Measurements from ENCODE around the gene GLB1L. TPM values are rescaled to one million over a fixed set of nuclear protein-coding genes. Genes with fewer than 3 reads are reported as not detected.

The GLB1L gene
- polyA plus RNA-seq, 1 donor (not counting 4 experiments of a cell fraction or from before 2014, with no cell fraction given) = 5.2 TPM

DNA sequence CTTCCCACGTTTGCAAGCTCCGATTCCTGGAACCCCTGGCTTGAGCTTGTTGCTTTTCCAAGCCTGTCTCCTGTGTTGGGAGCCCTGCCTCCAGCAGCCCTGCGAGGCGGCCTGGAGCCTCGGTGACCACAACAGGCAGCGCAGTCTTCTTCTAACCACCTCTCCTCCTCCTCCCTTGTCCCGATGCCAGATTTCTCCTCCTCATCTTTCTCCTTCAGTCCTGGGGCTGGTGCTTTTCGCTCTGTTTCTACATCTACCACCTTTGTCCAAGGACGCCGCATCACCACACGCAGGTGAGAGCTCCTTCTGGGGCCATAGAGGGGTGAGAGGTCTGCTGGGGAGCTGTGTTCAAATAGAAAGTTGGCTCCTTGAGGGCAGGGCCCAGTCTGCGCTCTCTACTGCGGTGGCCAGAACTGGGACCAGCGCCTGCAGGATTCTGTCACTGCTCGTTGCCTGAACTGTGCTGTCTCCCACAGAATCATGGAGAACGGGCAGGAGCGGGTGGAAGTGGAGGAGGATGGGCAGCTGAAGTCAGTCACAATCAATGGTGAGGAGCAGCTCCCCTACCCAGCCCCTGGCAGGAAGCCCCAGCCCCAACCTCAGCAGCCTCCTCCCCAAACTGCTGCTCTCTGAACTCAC, 37.8 kb upstream of the GLB1L start:
- no peak overlapping the region for H2AFZ ChIP-seq (ENCODE audit: control insufficient read depth, low read length)
- no peak overlapping the region for H3K27ac ChIP-seq (ENCODE audit: control insufficient read depth, insufficient read depth, low read length)
- H3K36me3 ChIP-seq (ENCODE audit: control insufficient read depth in 2 of 2, extremely low read depth in 1 of 2, insufficient read depth in 2 of 2, low read length in 2 of 2) = peaks cover 23 to 27% of the 10 kb centered on the region in 2 experiments
- H3K79me2 ChIP-seq (ENCODE audit: control insufficient read depth, insufficient read depth, low read length) = peaks cover 7% of the 10 kb centered on the region
- peaks cover 43% of the 10 kb centered on the region for H3K4me1 ChIP-seq (ENCODE audit: control insufficient read depth, extremely low read depth, insufficient read depth, low read length)
- H3K4me3 ChIP-seq (ENCODE audit: control insufficient read depth in 2 of 3, extremely low read depth in 1 of 3, insufficient read depth in 2 of 3, low read depth in 1 of 3, low read length in 3 of 3) = no peak overlapping the region
- H3K9me3 ChIP-seq (ENCODE audit: control insufficient read depth, low read depth, low read length) = no peaks in the 10 kb centered on the region
- no peaks in the 10 kb centered on the region for H3K27me3 ChIP-seq (ENCODE audit: control insufficient read depth, extremely low read depth, insufficient read depth, low read length)
- no peaks in the 10 kb centered on the region for H3K9me1 ChIP-seq (ENCODE audit: control insufficient read depth, extremely low read depth, insufficient read depth, low read length)
- no peak for TF ChIP-seq CTCF (optimal IDR thresholded peaks at IDR 0.05 in 1 of 3, IDR thresholded peaks at IDR 0.05 in 1 of 3, conservative IDR thresholded peaks at IDR 0.05 in 1 of 3; ENCODE audit: extremely low read depth in 1 of 3, insufficient read depth in 2 of 3, low read length in 3 of 3)
- TF ChIP-seq EZH2 (IDR thresholded peaks at IDR 0.05; ENCODE audit: low read length) = no peak
- no peaks in the 10 kb centered on the region for H4K20me1 ChIP-seq (ENCODE audit: control insufficient read depth, extremely low read depth, insufficient read depth, low read length)
- no peak overlapping the region for H3K4me2 ChIP-seq (ENCODE audit: control insufficient read depth, extremely low read depth, insufficient read depth, low read depth, low read length)
- FAIRE-seq (no peak), DNase-seq (ENCODE audit: low read depth, low spot score) (no peak)
- dilution Hi-C loops (cut with MboI; ENCODE audit: extremely low pct_ligation_motif_present, low sequenced_read_pairs) = no loop called here
- H3K9ac ChIP-seq (ENCODE audit: control insufficient read depth, extremely low read depth, insufficient read depth, low read length) = no peak overlapping the region

DNA sequence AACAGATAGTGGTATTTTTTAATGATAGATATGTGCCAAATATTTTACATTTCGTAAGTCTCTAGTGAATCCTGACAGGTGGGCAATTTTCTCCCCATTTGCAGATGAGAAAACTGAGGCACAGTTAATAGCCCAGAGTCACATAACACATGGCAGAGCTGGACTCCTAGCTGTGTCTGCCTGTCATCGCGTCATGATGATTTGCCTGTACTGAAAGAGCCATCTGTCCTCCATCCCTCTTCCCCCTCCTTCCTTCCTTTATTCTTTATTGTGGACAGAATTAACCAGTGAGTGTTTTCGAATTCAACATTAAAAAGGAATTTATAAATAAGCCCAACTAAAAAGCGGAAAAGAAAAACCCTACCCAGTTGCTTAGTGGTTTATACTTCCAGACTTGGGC, 37.1 kb upstream of the GLB1L start:
- H3K79me2 ChIP-seq (ENCODE audit: control insufficient read depth, insufficient read depth, low read length) = peaks cover 7% of the 10 kb centered on the region
- H3K27me3 ChIP-seq (ENCODE audit: control insufficient read depth, extremely low read depth, insufficient read depth, low read length) = no peaks in the 10 kb centered on the region
- dilution Hi-C loops (cut with MboI; ENCODE audit: extremely low pct_ligation_motif_present, low sequenced_read_pairs) = no loop called here
- H3K4me1 ChIP-seq (ENCODE audit: control insufficient read depth, extremely low read depth, insufficient read depth, low read length) = peaks cover 50% of the 10 kb centered on the region
- no peak overlapping the region for H3K9ac ChIP-seq (ENCODE audit: control insufficient read depth, extremely low read depth, insufficient read depth, low read length)
- H3K9me3 ChIP-seq (ENCODE audit: control insufficient read depth, low read depth, low read length) = no peaks in the 10 kb centered on the region
- no peak for TF ChIP-seq EZH2 (IDR thresholded peaks at IDR 0.05; ENCODE audit: low read length)
- no peak for TF ChIP-seq CTCF (optimal IDR thresholded peaks at IDR 0.05 in 1 of 3, IDR thresholded peaks at IDR 0.05 in 1 of 3, conservative IDR thresholded peaks at IDR 0.05 in 1 of 3; ENCODE audit: extremely low read depth in 1 of 3, insufficient read depth in 2 of 3, low read length in 3 of 3)
- H2AFZ ChIP-seq (ENCODE audit: control insufficient read depth, low read length) = no peak overlapping the region
- FAIRE-seq = no peak
- H3K27ac ChIP-seq (ENCODE audit: control insufficient read depth, insufficient read depth, low read length) = no peak overlapping the region
- DNase-seq (ENCODE audit: low read depth, low spot score) = no peak
- no peaks in the 10 kb centered on the region for H4K20me1 ChIP-seq (ENCODE audit: control insufficient read depth, extremely low read depth, insufficient read depth, low read length)
- peaks cover 23 to 27% of the 10 kb centered on the region in 2 experiments for H3K36me3 ChIP-seq (ENCODE audit: control insufficient read depth in 2 of 2, extremely low read depth in 1 of 2, insufficient read depth in 2 of 2, low read length in 2 of 2)
- H3K4me2 ChIP-seq (ENCODE audit: control insufficient read depth, extremely low read depth, insufficient read depth, low read depth, low read length) = no peak overlapping the region
- H3K9me1 ChIP-seq (ENCODE audit: control insufficient read depth, extremely low read depth, insufficient read depth, low read length) = no peaks in the 10 kb centered on the region
- no peak overlapping the region for H3K4me3 ChIP-seq (ENCODE audit: control insufficient read depth in 2 of 3, extremely low read depth in 1 of 3, insufficient read depth in 2 of 3, low read depth in 1 of 3, low read length in 3 of 3)
